ENCODE data around the gene POLR2F. TPM values are rescaled to one million over a fixed set of nuclear protein-coding genes. Genes with fewer than 3 reads are reported as not detected.
A peak's percentile ranks its signal among the peaks of the same experiment; 100 is the strongest.

POLR2F gene
- total RNA-seq, 1 donor from 2014 or later = 137 TPM

GRCh38 chr22:37926358-37926757 is 27.1 kb upstream of the POLR2F start:
- TF ChIP-seq CTCF (conservative IDR thresholded peaks at IDR 0.05) = no peak
- no peak for DNase-seq (ENCODE audit: low read depth, low spot score)
- H3K36me3 Mint-ChIP-seq (ENCODE audit: low read depth) = peaks cover 3% of the 10 kb centered on the region
- H3K27ac Mint-ChIP-seq (ENCODE audit: unreplicated experiment) = no peak overlapping the region
- no peaks in the 10 kb centered on the region for H3K27me3 Mint-ChIP-seq (ENCODE audit: low read depth)
- no peak overlapping the region for H3K4me3 Mint-ChIP-seq
- no peaks in the 10 kb centered on the region for H3K9me3 Mint-ChIP-seq
- no peaks in the 10 kb centered on the region for H3K4me1 Mint-ChIP-seq

- no peaks in the 10 kb centered on the region for H3K9me3 Mint-ChIP-seq
- TF ChIP-seq CTCF (conservative IDR thresholded peaks at IDR 0.05) = no peak
- H3K4me1 Mint-ChIP-seq = no peaks in the 10 kb centered on the region
- no peaks in the 10 kb centered on the region for H3K27me3 Mint-ChIP-seq (ENCODE audit: low read depth)
- H3K36me3 Mint-ChIP-seq (ENCODE audit: low read depth) = peaks cover 3% of the 10 kb centered on the region
- no peak for DNase-seq (ENCODE audit: low read depth, low spot score)
- H3K27ac Mint-ChIP-seq (ENCODE audit: unreplicated experiment) = no peak overlapping the region
- H3K4me3 Mint-ChIP-seq = no peak overlapping the region
Measured at GRCh38 chr22:37926771-37927636, 26.5 kb upstream of the POLR2F start.

- peaks cover 3% of the 10 kb centered on the region for H3K36me3 Mint-ChIP-seq (ENCODE audit: low read depth)
- no peaks in the 10 kb centered on the region for H3K27me3 Mint-ChIP-seq (ENCODE audit: low read depth)
- no peaks in the 10 kb centered on the region for H3K9me3 Mint-ChIP-seq
- no peak for DNase-seq (ENCODE audit: low read depth, low spot score)
- no peaks in the 10 kb centered on the region for H3K4me1 Mint-ChIP-seq
- H3K27ac Mint-ChIP-seq (ENCODE audit: unreplicated experiment) = no peak overlapping the region
- H3K4me3 Mint-ChIP-seq = no peak overlapping the region
- TF ChIP-seq CTCF (conservative IDR thresholded peaks at IDR 0.05) = no peak
Measured at GRCh38 chr22:37927637-37927936, 25.9 kb upstream of the POLR2F start.

GRCh38 chr22:37929390-37929789 is 24.1 kb upstream of the POLR2F start:
- peaks cover 6% of the 10 kb centered on the region for H3K36me3 Mint-ChIP-seq (ENCODE audit: low read depth)
- no peak overlapping the region for H3K27ac Mint-ChIP-seq (ENCODE audit: unreplicated experiment)
- TF ChIP-seq CTCF (conservative IDR thresholded peaks at IDR 0.05) = no peak
- no peak overlapping the region for H3K4me3 Mint-ChIP-seq
- no peak for DNase-seq (ENCODE audit: low read depth, low spot score)
- no peaks in the 10 kb centered on the region for H3K27me3 Mint-ChIP-seq (ENCODE audit: low read depth)
- H3K9me3 Mint-ChIP-seq = no peaks in the 10 kb centered on the region
- peaks cover 8% of the 10 kb centered on the region for H3K4me1 Mint-ChIP-seq

GRCh38 chr22:37930270-37930951 is 23.1 kb upstream of the POLR2F start:
- Mint-ChIP-seq H3K9me3 (no peaks in the 10 kb centered on the region), H3K27ac (ENCODE audit: unreplicated experiment) (no peak overlapping the region), H3K36me3 (ENCODE audit: low read depth) (peaks cover 6% of the 10 kb centered on the region), H3K4me1 (peaks cover 8% of the 10 kb centered on the region), H3K27me3 (ENCODE audit: low read depth) (no peaks in the 10 kb centered on the region), H3K4me3 (no peak overlapping the region)
- no peak for DNase-seq (ENCODE audit: low read depth, low spot score)
- TF ChIP-seq CTCF (conservative IDR thresholded peaks at IDR 0.05) = peak; percentile 38

All from neural crest cell (in vitro differentiated cells).